ENCODE data around the gene KIFC3.
"Not testable (repeated sequence)": the region's sequence is repeated elsewhere in the genome, so short reads cannot be mapped to it uniquely, and the experiment has no call there.

The KIFC3 gene

DNA sequence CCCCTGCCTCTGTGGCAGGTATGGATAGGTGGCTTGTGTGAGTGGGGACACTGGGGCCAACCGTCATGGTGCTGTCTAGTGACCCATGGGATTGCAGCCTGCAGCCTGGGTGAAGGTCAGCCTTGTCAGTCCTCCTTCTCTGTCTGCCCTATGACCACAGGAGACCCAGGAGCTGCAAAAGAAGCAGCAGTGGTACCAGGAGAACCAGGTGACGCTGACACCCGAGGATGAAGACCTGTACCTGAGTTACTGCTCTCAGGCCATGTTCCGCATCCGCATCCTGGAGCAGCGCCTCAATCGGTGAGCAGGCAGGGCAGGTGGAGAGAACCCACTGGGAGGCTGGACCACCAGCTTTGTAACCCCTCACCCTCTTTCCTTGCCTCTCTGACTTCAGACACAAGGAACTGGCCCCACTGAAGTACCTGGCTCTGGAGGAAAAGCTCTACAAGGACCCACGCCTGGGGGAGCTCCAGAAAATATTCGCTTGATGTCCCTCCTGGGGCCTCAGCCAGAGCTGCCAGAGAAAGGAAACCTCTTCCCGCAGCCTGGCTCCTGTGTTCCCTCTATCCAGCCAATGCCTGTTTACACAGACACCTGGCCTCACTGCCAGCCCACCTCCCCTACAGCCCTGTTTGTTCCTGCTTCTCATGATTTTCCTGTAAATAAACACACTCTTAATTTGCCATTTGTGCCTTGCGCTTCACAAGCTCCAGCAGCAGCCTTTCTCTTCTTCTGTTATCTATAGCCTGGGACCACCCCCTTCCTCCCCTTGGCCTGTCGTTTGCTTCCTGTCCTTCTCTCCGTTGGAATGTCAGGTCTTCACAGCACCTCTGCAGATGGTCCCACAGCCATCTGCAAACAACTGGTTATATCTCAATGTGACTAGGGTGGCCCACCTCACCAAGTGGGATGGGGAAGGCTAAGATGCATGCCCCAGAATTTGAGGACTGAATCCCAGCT is 71.2 kb downstream of the KIFC3 start:
- peaks cover 2% of the 10 kb centered on the region for H3K27me3 Mint-ChIP-seq
- H3K27ac Mint-ChIP-seq, result no peak overlapping the region
- ATAC-seq (no peak), DNase-seq (no peak)
- peaks cover 13% of the 10 kb centered on the region for H3K36me3 Mint-ChIP-seq (ENCODE audit: low read depth)
- H3K9me3 Mint-ChIP-seq, result peaks cover 12% of the 10 kb centered on the region
- peaks cover 19% of the 10 kb centered on the region for H3K4me1 Mint-ChIP-seq
- H3K4me3 Mint-ChIP-seq, result no peak overlapping the region

DNA sequence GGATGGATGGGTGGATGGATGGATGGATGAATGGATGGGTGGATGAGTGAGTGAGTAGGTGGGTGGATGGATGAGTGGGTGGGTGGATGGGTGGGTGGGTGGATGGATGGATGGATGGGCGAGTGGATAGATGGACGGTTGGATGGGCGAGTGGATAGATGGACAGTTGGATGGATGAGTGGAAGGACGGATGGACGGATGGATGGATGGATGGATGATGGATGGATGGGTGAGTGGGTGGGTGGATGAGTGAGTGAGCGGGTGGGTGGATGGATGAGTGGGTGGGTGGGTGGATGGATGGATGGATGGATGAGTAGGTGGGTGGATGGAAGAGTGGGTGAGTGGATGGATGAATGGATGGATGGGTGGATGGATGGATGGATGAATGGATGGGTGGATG is 72.4 kb downstream of the KIFC3 start:
- H3K36me3 Mint-ChIP-seq (ENCODE audit: low read depth); DNase-seq; H3K27me3 Mint-ChIP-seq; H3K27ac Mint-ChIP-seq; ATAC-seq; H3K4me3 Mint-ChIP-seq: not testable (repeated sequence)
- H3K9me3 Mint-ChIP-seq, result peaks cover 12% of the 10 kb centered on the region
- H3K4me1 Mint-ChIP-seq, result peaks cover 14% of the 10 kb centered on the region

GRCh38 chr16:57729182-57729484 is 73.2 kb downstream of the KIFC3 start:
- no peak for ATAC-seq
- peaks cover 12% of the 10 kb centered on the region for H3K9me3 Mint-ChIP-seq
- DNase-seq, result no peak
- no peaks in the 10 kb centered on the region for H3K27me3 Mint-ChIP-seq
- H3K27ac Mint-ChIP-seq, result no peak overlapping the region
- H3K4me3 Mint-ChIP-seq, result no peak overlapping the region
- H3K36me3 Mint-ChIP-seq (ENCODE audit: low read depth), result peaks cover 8% of the 10 kb centered on the region
- peaks cover 10% of the 10 kb centered on the region for H3K4me1 Mint-ChIP-seq

- H3K27ac Mint-ChIP-seq, result no peak overlapping the region
- peaks cover 8% of the 10 kb centered on the region for H3K4me1 Mint-ChIP-seq
- H3K36me3 Mint-ChIP-seq (ENCODE audit: low read depth), result peaks cover 7% of the 10 kb centered on the region
- H3K9me3 Mint-ChIP-seq, result peaks cover 12% of the 10 kb centered on the region
- H3K4me3 Mint-ChIP-seq, result no peak overlapping the region
- DNase-seq (no peak), ATAC-seq (no peak)
- no peaks in the 10 kb centered on the region for H3K27me3 Mint-ChIP-seq
Observed at GRCh38 chr16:57728336-57729181, 73.7 kb downstream of the KIFC3 start.

DNA sequence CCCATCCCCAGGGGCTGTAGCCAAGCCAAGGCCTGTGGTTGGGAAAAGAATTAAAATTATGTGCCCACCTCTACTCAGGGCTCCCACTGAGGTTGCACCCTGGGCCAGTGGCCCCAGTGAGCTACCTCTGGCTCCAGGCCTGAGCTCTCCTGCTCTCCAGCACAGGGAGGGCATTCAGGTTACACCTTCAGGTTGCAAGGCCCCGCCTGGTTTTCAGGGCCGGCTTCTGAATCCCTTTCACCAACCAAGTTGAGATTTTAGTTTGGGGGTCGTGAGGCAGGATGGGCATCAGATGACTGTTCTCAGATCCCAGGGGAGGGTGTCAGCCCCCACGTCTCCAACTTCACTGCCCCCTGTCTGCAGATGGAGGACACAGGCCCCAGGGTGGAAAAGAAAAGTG is 74.7 kb downstream of the KIFC3 start:
- Mint-ChIP-seq H3K4me3 (no peak overlapping the region), H3K27me3 (no peaks in the 10 kb centered on the region), H3K9me3 (peaks cover 2% of the 10 kb centered on the region), H3K27ac (no peak overlapping the region), H3K4me1 (peaks cover 3% of the 10 kb centered on the region), H3K36me3 (ENCODE audit: low read depth) (no peaks in the 10 kb centered on the region)
- no peak for ATAC-seq
- DNase-seq, result no peak

GRCh38 chr16:57726433-57726947 is 75.8 kb downstream of the KIFC3 start:
- Mint-ChIP-seq H3K36me3 (ENCODE audit: low read depth) (no peaks in the 10 kb centered on the region), H3K4me1 (peaks cover 3% of the 10 kb centered on the region), H3K9me3 (no peaks in the 10 kb centered on the region), H3K4me3 (no peak overlapping the region), H3K27me3 (no peaks in the 10 kb centered on the region), H3K27ac (no peak overlapping the region)
- ATAC-seq (no peak), DNase-seq (no peak)

DNA sequence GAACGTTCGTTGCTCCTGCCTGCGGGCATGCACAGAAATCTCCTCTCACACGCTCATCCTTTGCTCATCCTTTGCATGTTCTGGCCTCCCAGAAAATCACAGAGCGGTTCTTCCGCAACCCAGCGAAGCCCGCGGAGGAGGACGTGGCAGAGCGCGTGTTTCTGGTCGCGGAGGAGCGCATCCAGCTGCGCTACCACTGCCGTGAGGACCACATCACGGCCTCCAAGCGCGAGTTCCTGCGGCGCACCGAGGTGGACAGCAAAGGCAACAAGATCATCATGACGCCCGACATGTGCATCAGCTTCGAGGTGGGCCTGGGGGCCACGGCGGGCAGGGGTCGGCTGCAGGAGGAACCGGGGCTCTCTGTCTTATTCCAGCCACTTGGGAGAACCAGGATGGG is 76.3 kb downstream of the KIFC3 start:
- Mint-ChIP-seq H3K36me3 (ENCODE audit: low read depth) (no peaks in the 10 kb centered on the region), H3K9me3 (no peaks in the 10 kb centered on the region), H3K4me1 (peaks cover 3% of the 10 kb centered on the region), H3K27me3 (no peaks in the 10 kb centered on the region), H3K27ac (no peak overlapping the region), H3K4me3 (no peak overlapping the region)
- DNase-seq, result no peak
- ATAC-seq, result no peak

- H3K36me3 Mint-ChIP-seq (ENCODE audit: low read depth), result no peaks in the 10 kb centered on the region
- H3K27me3 Mint-ChIP-seq, result no peaks in the 10 kb centered on the region
- ATAC-seq (no peak), DNase-seq (no peak)
- no peak overlapping the region for H3K4me3 Mint-ChIP-seq
- H3K27ac Mint-ChIP-seq, result no peak overlapping the region
- peaks cover 3% of the 10 kb centered on the region for H3K4me1 Mint-ChIP-seq
- no peaks in the 10 kb centered on the region for H3K9me3 Mint-ChIP-seq
Observed at GRCh38 chr16:57725554-57725953, 76.7 kb downstream of the KIFC3 start.

DNA sequence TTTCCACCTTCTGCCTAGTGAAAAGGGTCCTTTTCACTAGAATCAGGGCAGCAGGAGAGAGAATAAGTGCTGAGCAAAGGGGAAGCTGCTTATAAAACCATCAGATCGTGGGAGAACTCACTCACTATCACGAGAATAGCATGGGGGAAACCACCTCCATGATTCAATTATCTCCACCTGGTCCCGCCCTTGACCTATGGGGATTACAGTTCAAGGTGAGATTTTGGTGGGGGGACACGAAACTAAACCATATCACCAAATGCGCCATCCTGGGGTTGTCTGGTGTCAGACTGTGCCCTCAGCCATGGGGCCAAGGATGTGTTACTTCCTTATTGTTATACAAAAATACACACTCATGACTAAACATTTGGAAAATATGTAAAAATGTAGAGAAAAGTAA is 77.1 kb downstream of the KIFC3 start:
- no peaks in the 10 kb centered on the region for H3K9me3 Mint-ChIP-seq
- no peak for ATAC-seq
- H3K4me1 Mint-ChIP-seq, result peaks cover 3% of the 10 kb centered on the region

DNA sequence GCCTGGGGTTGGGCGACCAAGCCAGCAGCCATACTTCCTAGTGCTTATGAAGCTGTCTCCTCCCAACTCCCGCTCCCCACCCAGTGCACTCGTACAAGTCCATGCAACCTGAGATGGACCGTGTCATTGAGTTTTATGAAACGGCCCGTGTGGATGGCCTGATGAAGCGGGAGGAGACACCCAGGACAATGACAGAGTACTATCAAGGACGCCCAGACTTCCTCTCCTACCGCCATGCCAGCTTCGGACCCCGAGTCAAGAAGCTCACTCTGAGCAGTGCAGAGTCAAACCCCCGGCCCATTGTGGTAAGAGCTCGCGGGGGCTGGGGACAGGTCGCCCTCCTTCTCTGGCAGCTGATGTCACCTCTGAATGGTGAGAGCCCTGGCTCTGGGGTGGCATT is 77.8 kb downstream of the KIFC3 start:
- Mint-ChIP-seq H3K27me3 (no peaks in the 10 kb centered on the region), H3K27ac (no peak overlapping the region)
- ATAC-seq, result no peak

More for the DNA sequence above, 77.1 kb downstream of the KIFC3 start:
- H3K4me3 Mint-ChIP-seq, result no peak overlapping the region
- no peaks in the 10 kb centered on the region for H3K27me3 Mint-ChIP-seq
- H3K27ac Mint-ChIP-seq, result no peak overlapping the region
- DNase-seq, result no peak
- no peaks in the 10 kb centered on the region for H3K36me3 Mint-ChIP-seq (ENCODE audit: low read depth)

GRCh38 chr16:57723170-57723569 is 79.1 kb downstream of the KIFC3 start:
- H3K27ac Mint-ChIP-seq, result no peak overlapping the region
- ATAC-seq, result no peak
- H3K4me3 Mint-ChIP-seq, result no peak overlapping the region
- H3K36me3 Mint-ChIP-seq (ENCODE audit: low read depth), result no peaks in the 10 kb centered on the region
- no peak for DNase-seq
- no peaks in the 10 kb centered on the region for H3K9me3 Mint-ChIP-seq
- H3K27me3 Mint-ChIP-seq, result no peaks in the 10 kb centered on the region
- H3K4me1 Mint-ChIP-seq, result peaks cover 3% of the 10 kb centered on the region

More for the DNA sequence above, 77.8 kb downstream of the KIFC3 start:
- Mint-ChIP-seq H3K36me3 (ENCODE audit: low read depth) (no peaks in the 10 kb centered on the region), H3K4me3 (no peak overlapping the region), H3K9me3 (no peaks in the 10 kb centered on the region), H3K4me1 (peaks cover 3% of the 10 kb centered on the region)
- no peak for DNase-seq

DNA sequence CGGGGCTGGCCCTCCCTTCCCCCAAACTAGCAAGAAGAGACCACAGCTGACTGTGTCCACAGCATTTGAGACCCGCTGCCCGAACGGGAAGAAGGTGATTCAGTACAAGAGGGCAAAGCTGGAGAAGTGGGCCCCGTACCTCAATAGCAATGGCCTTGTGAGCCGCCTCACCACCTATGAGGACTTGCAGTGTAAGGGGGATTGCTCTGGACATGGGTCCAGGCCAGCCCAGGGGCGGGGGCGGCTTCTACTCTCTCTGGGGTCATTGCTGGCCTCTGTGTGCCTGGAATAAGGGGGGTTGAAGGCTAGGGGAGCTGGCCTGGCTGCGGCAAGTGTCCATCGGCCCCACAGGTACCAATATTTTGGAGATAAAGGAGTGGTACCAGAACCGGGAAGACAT is 79.6 kb downstream of the KIFC3 start:
- Mint-ChIP-seq H3K4me3 (no peak overlapping the region), H3K4me1 (peaks cover 3% of the 10 kb centered on the region), H3K27me3 (no peaks in the 10 kb centered on the region), H3K36me3 (ENCODE audit: low read depth) (no peaks in the 10 kb centered on the region), H3K9me3 (no peaks in the 10 kb centered on the region), H3K27ac (no peak overlapping the region)
- no peak for DNase-seq
- no peak for ATAC-seq

GRCh38 chr16:57722210-57722499 is 80.1 kb downstream of the KIFC3 start:
- Mint-ChIP-seq H3K9me3 (no peaks in the 10 kb centered on the region), H3K36me3 (ENCODE audit: low read depth) (no peaks in the 10 kb centered on the region), H3K27me3 (no peaks in the 10 kb centered on the region), H3K4me1 (peaks cover 3% of the 10 kb centered on the region), H3K27ac (no peak overlapping the region), H3K4me3 (no peak overlapping the region)
- DNase-seq (no peak), ATAC-seq (no peak)

- no peak for ATAC-seq
- Mint-ChIP-seq H3K27ac (no peak overlapping the region), H3K9me3 (no peaks in the 10 kb centered on the region), H3K4me3 (no peak overlapping the region), H3K4me1 (peaks cover 3% of the 10 kb centered on the region), H3K27me3 (peaks cover 1% of the 10 kb centered on the region), H3K36me3 (ENCODE audit: low read depth) (no peaks in the 10 kb centered on the region)
- no peak for DNase-seq
Observed at GRCh38 chr16:57721356-57722209, 80.7 kb downstream of the KIFC3 start.

Measured in activated naive CD8-positive, alpha-beta T cell treated with anti-CD3 and anti-CD28 coated beads, Interleukin-2, amount 50 U/mL, for 24 hours (primary cell).